Stimulated activated CD4-positive, alpha-beta T cell treated with anti-CD3 and anti-CD28 coated beads, Interleukin-1b, Interleukin-23, amount 100 ng/mL, for 24 hours (primary cell): ENCODE results near the gene ASB7.
"Not testable (repeated sequence)": the region's sequence is repeated elsewhere in the genome, so short reads cannot be mapped to it uniquely, and the experiment has no call there.

Experiments
- DNase-seq, 4 experiments: peaks; one replicate each; pipeline ENCODE4 v3.0.0-alpha.2; 2020; ENCODE audit warnings: low read depth in 4 of 4, low spot score in 1 of 4

Gene ASB7

GRCh38 chr15:100602064-100602822 lies at the start of gene ASB7, which contains the start of gene LINS1:
Gene ASB7, plus strand, starts transcription at chr15:100602589. Its CDS starts 9,628 bp downstream, at chr15:100612217.
Gene LINS1, minus strand, starts transcription at chr15:100602184. Its CDS starts 21,342 bp downstream, at chr15:100580842.
- DNase-seq: peak; percentile 96 to 99 (median 98)

- no peak for DNase-seq
These were observed 48.9 kb upstream of the ASB7 start for GRCh38 chr15:100553468-100553867.

GRCh38 chr15:100558771-100559254 lies 43.6 kb upstream of the ASB7 start:
- DNase-seq: no peak

GRCh38 chr15:100559330-100559729 lies 43.1 kb upstream of the ASB7 start:
- DNase-seq: no peak

- no peak for DNase-seq
These were observed 42.1 kb upstream of the ASB7 start for GRCh38 chr15:100560323-100560722.

- no peak for DNase-seq
These were observed 36.8 kb upstream of the ASB7 start for GRCh38 chr15:100565591-100565990.

GRCh38 chr15:100566850-100567628 lies 35.4 kb upstream of the ASB7 start:
- no peak for DNase-seq

- DNase-seq: no peak
These were observed 33.0 kb upstream of the ASB7 start for GRCh38 chr15:100569391-100569790.

GRCh38 chr15:100570275-100570674 lies 32.1 kb upstream of the ASB7 start:
- DNase-seq: no peak

- DNase-seq: no peak
These were observed 31.6 kb upstream of the ASB7 start for GRCh38 chr15:100570735-100571313.

- no peak for DNase-seq
These were observed 30.7 kb upstream of the ASB7 start for GRCh38 chr15:100571592-100572167.

- no peak for DNase-seq
These were observed 29.9 kb upstream of the ASB7 start for GRCh38 chr15:100572362-100572983.

GRCh38 chr15:100573526-100573925 lies 28.9 kb upstream of the ASB7 start:
- no peak for DNase-seq

- DNase-seq: no peak
These were observed 22.0 kb upstream of the ASB7 start for GRCh38 chr15:100580414-100580813.

GRCh38 chr15:100588638-100589242 lies 13.6 kb upstream of the ASB7 start:
- DNase-seq: no peak

- not testable (repeated sequence) for DNase-seq
These were observed 11.2 kb upstream of the ASB7 start for GRCh38 chr15:100591163-100591562.

- no peak for DNase-seq
These were observed 10.6 kb upstream of the ASB7 start for GRCh38 chr15:100591835-100592234.

GRCh38 chr15:100592898-100593297 lies 9.5 kb upstream of the ASB7 start:
- no peak for DNase-seq

GRCh38 chr15:100593431-100593830 lies 9.0 kb upstream of the ASB7 start:
- DNase-seq: no peak

GRCh38 chr15:100595964-100596363 lies 6.4 kb upstream of the ASB7 start:
- no peak for DNase-seq
